GM13977 (cell line): ENCODE data around the gene ARHGEF9.

Source experiments
- DNase-seq: peaks from one replicate; pipeline ENCODE4 v3.0.0; 2012; ENCODE audit warnings: low spot score
- in situ Hi-C: fragments of 300-500 bp; cut with MboI; formaldehyde crosslinking; loops from one replicate; pipeline ENCODE4 v1.12.0; 2022; ENCODE audit warnings: low sequenced_read_pairs, low pct_unique_long_range_greater_than_20kb, mixed read lengths, inconsistent platforms; ENCODE audit not compliant: unreplicated experiment
- TF ChIP-seq, protein P1 (sequence below): IDR thresholded peaks from 2 replicates; pipeline ENCODE4 v1.5.1; 2012; ENCODE audit warnings: mild to moderate bottlenecking, control low read depth; ENCODE audit not compliant: insufficient read depth; ENCODE audit errors: extremely low read depth, missing control alignments

Gene ARHGEF9

GRCh38 chrX:63747331-63747730 is 37.7 kb downstream of the ARHGEF9 start:
- in situ Hi-C loops = no loop called here
- no peak for DNase-seq
- TF ChIP-seq, protein P1, sequence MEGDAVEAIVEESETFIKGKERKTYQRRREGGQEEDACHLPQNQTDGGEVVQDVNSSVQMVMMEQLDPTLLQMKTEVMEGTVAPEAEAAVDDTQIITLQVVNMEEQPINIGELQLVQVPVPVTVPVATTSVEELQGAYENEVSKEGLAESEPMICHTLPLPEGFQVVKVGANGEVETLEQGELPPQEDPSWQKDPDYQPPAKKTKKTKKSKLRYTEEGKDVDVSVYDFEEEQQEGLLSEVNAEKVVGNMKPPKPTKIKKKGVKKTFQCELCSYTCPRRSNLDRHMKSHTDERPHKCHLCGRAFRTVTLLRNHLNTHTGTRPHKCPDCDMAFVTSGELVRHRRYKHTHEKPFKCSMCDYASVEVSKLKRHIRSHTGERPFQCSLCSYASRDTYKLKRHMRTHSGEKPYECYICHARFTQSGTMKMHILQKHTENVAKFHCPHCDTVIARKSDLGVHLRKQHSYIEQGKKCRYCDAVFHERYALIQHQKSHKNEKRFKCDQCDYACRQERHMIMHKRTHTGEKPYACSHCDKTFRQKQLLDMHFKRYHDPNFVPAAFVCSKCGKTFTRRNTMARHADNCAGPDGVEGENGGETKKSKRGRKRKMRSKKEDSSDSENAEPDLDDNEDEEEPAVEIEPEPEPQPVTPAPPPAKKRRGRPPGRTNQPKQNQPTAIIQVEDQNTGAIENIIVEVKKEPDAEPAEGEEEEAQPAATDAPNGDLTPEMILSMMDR = no peak

GRCh38 chrX:63746715-63747114 is 38.3 kb downstream of the ARHGEF9 start:
- TF ChIP-seq, protein P1 = no peak
- DNase-seq = no peak
- in situ Hi-C loops = no loop called here

DNA sequence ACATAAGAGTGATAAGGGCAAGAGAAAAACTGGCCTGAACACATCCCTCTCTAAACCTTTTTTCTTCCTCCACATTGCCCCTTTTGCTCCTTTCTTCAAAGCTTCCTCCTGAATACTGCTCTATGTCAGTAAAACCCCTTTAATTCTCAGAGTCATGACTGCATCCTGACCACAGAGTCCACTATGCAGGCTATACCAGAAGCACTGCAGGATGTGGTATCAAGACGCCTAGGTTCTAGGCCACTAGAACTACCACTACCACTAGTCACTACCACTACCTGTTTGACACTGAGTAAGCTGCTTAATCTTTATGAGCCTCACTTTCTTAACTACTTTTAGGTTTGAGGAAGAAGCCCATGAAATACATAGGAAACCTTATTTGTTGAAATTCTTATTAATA is 38.7 kb downstream of the ARHGEF9 start:
- TF ChIP-seq, protein P1 = no peak
- DNase-seq = peak; percentile 17
- in situ Hi-C loops = no loop called here

DNA sequence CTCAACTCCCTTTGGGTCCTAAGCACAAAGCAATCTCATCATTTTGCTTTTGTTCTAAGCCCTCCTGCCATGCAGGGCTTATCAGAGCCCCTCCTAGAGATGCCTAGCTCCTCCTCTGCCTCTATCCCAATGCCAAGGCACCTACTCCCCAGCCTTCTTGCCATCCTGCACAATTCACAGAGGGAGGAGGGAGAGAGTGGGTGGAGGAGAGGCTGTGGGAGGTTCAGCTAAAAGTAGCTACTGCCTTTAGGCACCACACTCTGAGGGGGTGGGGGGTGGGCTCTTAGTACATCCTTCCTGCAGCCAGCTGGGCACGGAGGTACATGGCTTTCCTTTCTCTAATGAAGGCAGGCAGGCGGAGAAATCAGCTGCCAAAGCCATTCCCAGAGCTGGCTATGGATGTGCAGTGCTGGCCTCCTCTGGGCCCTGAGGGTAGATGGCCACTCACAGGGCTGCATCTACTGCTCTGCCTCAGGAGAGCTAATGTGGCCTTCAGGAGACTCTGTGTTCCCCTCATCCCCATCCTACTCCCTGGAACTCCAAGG is 40.1 kb downstream of the ARHGEF9 start:
- TF ChIP-seq, protein P1 = no peak
- no peak for DNase-seq
- in situ Hi-C loops = no loop called here

DNA sequence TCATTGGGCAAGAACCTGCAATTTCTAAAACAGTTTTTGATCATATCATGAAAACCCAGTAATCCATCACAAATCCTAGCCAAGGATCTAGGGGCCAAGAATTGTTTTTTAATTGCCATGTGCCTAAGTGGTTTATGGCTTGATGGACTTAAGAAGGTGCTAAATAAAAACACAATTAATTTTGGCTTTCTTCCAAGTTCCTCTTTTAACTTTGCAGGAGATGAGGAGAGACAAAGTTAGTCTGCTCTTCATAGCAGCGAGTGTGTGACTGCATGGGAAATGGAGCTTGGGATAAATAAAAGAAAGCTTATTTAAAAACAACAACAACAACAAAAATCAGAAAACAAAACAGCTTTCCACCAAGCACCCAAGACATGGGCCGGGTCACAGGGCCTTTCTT is 41.4 kb downstream of the ARHGEF9 start:
- DNase-seq = no peak
- in situ Hi-C loops = no loop called here

DNA sequence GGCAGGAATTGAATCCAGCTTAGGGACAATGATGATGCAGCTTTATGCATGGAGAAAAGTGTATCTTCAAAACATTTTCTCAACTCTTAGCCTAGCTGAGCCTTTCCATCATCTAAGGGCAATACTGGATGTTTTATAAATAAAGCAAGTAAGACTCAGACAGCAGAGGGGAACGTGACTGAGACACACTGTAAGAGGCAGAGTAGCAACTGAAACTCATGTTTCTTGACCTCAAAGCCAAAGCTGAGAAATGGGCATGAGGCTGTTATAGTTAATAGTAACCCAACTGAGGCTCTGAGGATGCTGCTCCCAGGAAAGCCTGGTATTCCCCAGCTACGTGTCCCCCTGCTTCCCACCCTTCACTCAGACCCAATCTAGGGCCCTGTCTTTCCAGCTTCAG is 44.6 kb downstream of the ARHGEF9 start:
- TF ChIP-seq, protein P1 = no peak
- in situ Hi-C loops = no loop called here
- DNase-seq = no peak

More for the DNA sequence above, 41.4 kb downstream of the ARHGEF9 start:
- TF ChIP-seq, protein P1 = no peak

DNA sequence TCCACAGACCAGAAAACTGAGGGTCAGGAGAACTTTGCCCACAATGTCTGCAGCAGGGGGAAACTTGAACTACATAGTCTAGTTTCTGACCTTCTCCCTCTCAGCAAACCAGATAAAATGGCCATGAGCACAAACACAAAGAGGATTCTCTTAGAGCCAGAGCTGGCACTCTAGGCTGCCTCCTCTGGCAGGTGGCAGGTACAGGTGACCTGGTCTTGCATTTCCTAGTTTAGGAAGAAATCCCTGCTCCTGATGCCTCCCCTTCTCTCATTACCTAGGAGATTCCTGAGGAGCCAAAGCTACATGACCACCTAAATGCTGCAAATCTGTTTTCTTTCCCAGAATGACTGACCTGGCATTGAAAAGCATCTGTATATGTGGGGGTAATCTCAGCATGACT is 45.1 kb downstream of the ARHGEF9 start:
- in situ Hi-C loops = no loop called here
- no peak for DNase-seq

More for the DNA sequence above, 45.1 kb downstream of the ARHGEF9 start:
- TF ChIP-seq, protein P1 = no peak
